Measurements from ENCODE around the gene SNF8.

DNA sequence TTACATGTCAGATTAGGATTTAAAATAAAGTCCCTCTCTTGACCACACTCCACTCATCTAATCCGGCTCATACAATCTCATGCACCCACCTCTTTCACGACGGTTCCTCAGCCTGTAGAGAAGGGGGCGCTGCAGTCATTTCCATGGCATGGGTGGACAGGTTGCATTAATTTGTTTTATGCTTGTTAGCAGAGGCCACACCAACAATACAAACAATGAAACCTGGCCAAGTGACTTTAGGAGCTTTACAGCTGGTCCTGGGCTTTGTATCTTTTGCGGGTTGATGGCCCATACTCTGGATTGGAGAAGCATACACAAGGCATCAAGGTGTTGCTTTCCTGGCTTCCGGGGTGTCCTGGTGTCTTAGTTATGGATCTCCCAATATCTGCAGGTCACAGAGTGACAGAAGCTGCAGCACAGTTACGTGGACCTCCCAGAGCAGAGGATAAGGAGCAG lies 9.7 kb upstream of the SNF8 start:
- no peak for TF ChIP-seq POLR2A (IDR thresholded peaks at IDR 0.05; ENCODE audit: low read depth, low read length)
- no peak for TF ChIP-seq POLR2AphosphoS5 (IDR thresholded peaks at IDR 0.05; ENCODE audit: low read depth, low read length)

All from GM12892 (cell line).